Mucosa of rectum (tissue), 2 donors: ENCODE results near the gene NAT16.
"Not testable (repeated sequence)": the region's sequence is repeated elsewhere in the genome, so short reads cannot be mapped to it uniquely, and the experiment has no call there.

ENCODE experiments used
- H3K27ac ChIP-seq, 2 donors: one replicate each; pipeline ENCODE4 v1.7.0; 2013; ENCODE audit warnings: inconsistent platforms in 2 of 2, low read depth in 2 of 2, low read length in 2 of 2
- H3K27me3 ChIP-seq, 2 donors: one replicate each; pipeline ENCODE4 v1.7.0; 2013; ENCODE audit warnings: low read length in 2 of 2; ENCODE audit not compliant: control insufficient read depth in 2 of 2, insufficient read depth in 2 of 2
- H3K36me3 ChIP-seq, 2 donors: one replicate each; pipeline ENCODE4 v1.7.0; 2013; ENCODE audit warnings: low read length in 2 of 2; ENCODE audit not compliant: control insufficient read depth in 2 of 2, insufficient read depth in 2 of 2
- H3K4me1 ChIP-seq, 2 donors: one replicate each; pipeline ENCODE4 v1.7.0; 2013; ENCODE audit warnings: low read length in 2 of 2, mild to moderate bottlenecking in 1 of 2; ENCODE audit not compliant: control insufficient read depth in 2 of 2, insufficient read depth in 2 of 2
- H3K4me3 ChIP-seq, 2 donors: one replicate each; pipeline ENCODE4 v1.7.0; 2013; ENCODE audit warnings: low read length in 2 of 2
- H3K9ac ChIP-seq, 2 donors: one replicate each; pipeline ENCODE4 v1.7.0; 2013; ENCODE audit warnings: low read length in 2 of 2, low read depth in 1 of 2, mild to moderate bottlenecking in 1 of 2
- H3K9me3 ChIP-seq, 2 donors: one replicate each; pipeline ENCODE4 v1.7.0; 2013; ENCODE audit warnings: low read length in 2 of 2; ENCODE audit not compliant: control insufficient read depth in 2 of 2
- donor health status: healthy.
- donor health status: Normal muscosa, but diverticular disease.

Gene NAT16

DNA sequence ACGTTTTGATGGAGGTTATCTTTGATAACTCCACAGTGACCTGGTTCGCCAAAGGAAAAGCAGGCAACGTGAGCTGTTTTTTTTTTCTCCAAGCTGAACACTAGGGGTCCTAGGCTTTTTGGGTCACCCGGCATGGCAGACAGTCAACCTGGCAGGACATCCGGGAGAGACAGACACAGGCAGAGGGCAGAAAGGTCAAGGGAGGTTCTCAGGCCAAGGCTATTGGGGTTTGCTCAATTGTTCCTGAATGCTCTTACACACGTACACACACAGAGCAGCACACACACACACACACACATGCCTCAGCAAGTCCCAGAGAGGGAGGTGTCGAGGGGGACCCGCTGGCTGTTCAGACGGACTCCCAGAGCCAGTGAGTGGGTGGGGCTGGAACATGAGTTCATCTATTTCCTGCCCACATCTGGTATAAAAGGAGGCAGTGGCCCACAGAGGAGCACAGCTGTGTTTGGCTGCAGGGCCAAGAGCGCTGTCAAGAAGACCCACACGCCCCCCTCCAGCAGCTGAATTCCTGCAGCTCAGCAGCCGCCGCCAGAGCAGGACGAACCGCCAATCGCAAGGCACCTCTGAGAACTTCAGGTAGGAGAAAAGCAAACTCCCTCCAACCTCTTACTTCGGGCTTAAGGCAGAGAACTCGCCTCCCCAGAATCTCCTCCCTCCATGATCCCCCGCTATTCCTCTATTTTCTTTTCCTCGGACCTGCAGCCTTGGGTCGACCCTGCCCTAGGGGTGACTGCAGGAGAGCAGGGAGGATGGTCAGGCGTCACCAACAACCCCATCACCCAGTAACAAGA is 53.2 kb downstream of the NAT16 start, which contains the start of gene SERPINE1:
Gene SERPINE1, plus strand, starts transcription at position 454 of the 809 bp plus-strand sequence. CDS start 1,290 bp downstream, outside the sequence.
- H3K27ac ChIP-seq, result peak within 1 kb of the TSS; percentile 44 to 45
- H3K4me1 ChIP-seq, result peaks cover 8 to 17% of the 10 kb centered on the region in 2 donors
- no peaks in the 10 kb centered on the region for H3K9me3 ChIP-seq
- H3K4me3 ChIP-seq, result peak within 1 kb of the TSS in 1 of 2 donors; percentile 48
- H3K27me3 ChIP-seq, result peaks cover 0 to 3% of the 10 kb centered on the region in 2 donors
- no peak within 1 kb of the TSS for H3K9ac ChIP-seq
- H3K36me3 ChIP-seq, result no peaks in the 10 kb centered on the region

DNA sequence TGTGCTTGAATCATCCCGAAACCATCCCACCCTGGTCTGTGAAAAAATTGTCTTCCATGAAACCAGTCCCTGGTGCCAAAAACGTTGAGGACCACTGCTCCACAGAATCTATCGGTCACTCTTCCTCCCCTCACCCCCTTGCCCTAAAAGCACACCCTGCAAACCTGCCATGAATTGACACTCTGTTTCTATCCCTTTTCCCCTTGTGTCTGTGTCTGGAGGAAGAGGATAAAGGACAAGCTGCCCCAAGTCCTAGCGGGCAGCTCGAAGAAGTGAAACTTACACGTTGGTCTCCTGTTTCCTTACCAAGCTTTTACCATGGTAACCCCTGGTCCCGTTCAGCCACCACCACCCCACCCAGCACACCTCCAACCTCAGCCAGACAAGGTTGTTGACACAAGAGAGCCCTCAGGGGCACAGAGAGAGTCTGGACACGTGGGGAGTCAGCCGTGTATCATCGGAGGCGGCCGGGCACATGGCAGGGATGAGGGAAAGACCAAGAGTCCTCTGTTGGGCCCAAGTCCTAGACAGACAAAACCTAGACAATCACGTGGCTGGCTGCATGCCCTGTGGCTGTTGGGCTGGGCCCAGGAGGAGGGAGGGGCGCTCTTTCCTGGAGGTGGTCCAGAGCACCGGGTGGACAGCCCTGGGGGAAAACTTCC is 54.0 kb downstream of the NAT16 start:
- peaks cover 8 to 17% of the 10 kb centered on the region in 2 donors for H3K4me1 ChIP-seq
- no peak overlapping the region for H3K9ac ChIP-seq
- no peaks in the 10 kb centered on the region for H3K9me3 ChIP-seq
- H3K27me3 ChIP-seq, result peaks cover 0 to 3% of the 10 kb centered on the region in 2 donors
- H3K36me3 ChIP-seq, result no peaks in the 10 kb centered on the region
- H3K27ac ChIP-seq, result peak overlapping the region; percentile 44 to 45
- peak overlapping the region in 1 of 2 donors; percentile 48 for H3K4me3 ChIP-seq

DNA sequence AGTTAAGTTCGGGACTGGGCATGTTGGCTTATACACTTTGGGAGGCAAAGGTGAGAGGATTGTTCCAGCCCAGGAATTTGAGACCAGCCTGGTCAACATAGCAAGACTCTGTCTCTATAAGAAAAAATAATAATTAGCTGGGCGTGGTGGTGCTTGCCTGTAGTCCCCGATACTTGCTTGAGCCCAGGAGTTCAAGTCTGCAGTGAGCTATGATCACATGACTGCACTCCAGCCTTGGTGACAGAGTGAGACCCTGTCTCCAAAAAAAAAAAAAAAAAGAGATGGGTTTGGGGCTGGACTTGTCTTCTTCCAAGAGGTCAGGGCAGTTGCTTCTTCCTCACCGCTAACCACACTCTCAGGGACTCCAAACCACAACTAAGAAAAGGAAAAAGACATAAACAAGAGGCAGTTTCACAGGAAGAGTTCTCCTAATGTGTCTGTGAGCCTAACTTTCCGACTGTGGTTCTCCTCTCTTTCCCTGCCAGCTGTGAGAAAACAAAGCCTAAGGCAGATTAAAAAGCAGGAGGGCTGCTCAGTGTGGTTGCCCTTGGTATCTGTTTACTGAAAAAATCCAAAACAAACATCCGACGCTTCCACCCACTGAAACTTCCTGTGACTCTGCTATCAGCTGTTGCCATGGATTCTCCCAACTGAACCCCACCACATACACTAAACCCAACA is 55.6 kb downstream of the NAT16 start:
- Histone ChIP-seq H3K9ac (no peak overlapping the region), H3K27me3 (peaks cover 0 to 3% of the 10 kb centered on the region in 2 donors), H3K36me3 (no peaks in the 10 kb centered on the region), H3K27ac (peak overlapping the region; percentile 41 to 52), H3K9me3 (no peaks in the 10 kb centered on the region), H3K4me3 (no peak overlapping the region), H3K4me1 (peaks cover 8 to 17% of the 10 kb centered on the region in 2 donors)

DNA sequence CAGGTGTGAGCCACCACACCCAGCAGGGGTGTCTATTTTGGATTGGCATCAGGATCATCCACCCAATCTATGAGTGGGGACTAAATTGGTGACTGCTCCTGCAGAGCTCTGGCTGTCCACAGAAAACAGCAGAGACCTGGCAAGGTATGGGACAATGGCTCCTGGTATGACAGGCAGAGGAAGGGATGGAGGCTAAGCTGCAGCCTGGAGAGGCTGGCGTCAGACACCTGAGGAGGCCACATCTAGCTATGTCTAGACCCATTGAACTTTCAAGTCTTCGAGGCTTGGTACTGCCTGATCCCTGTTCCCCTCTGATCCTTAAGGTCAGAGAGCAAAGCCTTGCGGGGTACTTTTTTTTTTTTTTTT is 56.4 kb downstream of the NAT16 start:
- Histone ChIP-seq H3K9me3 (no peaks in the 10 kb centered on the region), H3K9ac (no peak overlapping the region), H3K27ac (no peak overlapping the region), H3K4me1 (peaks cover 8 to 17% of the 10 kb centered on the region in 2 donors), H3K36me3 (no peaks in the 10 kb centered on the region), H3K27me3 (peaks cover 0 to 3% of the 10 kb centered on the region in 2 donors), H3K4me3 (no peak overlapping the region)

DNA sequence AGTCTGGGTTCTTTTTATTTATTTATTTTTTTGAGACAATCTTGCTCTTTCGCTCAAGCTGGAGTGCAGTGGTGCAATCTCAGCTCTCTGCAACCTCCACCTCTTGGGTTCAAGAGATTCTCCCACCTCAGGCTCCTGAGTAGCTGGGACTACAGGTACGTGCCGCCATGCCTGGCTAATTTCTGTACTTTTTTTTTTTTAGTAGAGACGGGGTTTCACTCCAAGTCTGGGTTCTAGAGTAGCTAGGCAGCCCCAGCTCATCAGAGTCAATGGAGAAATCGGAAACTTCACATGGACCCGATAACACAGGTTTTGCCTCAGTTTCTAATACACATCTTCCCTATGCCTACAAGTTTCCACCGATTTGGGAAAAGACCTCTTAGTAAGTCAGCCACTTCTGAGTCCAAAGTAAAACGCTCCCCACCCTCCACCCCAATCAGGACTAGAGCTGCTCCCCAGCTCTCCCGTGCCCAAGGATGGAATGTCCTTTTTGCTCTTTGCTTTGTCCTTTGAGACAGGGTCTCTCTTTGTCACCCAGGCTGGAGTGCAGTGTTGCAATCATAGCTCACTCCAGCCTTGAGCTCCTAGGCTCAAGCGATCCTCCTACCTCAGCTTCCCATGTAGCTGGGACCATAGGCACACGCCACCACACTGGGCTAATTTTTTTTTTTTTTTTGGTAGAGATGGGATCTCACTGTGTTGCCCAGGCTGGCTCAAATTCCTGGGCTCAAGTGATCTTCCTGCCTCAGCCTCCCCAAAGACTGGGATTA is 57.0 kb downstream of the NAT16 start:
- Histone ChIP-seq H3K27me3 (peaks cover 0 to 3% of the 10 kb centered on the region in 2 donors), H3K4me1 (peaks cover 8 to 17% of the 10 kb centered on the region in 2 donors), H3K9me3 (no peaks in the 10 kb centered on the region), H3K4me3 (no peak overlapping the region), H3K9ac (no peak overlapping the region), H3K36me3 (no peaks in the 10 kb centered on the region), H3K27ac (peak overlapping the region; percentile 52 to 77)

DNA sequence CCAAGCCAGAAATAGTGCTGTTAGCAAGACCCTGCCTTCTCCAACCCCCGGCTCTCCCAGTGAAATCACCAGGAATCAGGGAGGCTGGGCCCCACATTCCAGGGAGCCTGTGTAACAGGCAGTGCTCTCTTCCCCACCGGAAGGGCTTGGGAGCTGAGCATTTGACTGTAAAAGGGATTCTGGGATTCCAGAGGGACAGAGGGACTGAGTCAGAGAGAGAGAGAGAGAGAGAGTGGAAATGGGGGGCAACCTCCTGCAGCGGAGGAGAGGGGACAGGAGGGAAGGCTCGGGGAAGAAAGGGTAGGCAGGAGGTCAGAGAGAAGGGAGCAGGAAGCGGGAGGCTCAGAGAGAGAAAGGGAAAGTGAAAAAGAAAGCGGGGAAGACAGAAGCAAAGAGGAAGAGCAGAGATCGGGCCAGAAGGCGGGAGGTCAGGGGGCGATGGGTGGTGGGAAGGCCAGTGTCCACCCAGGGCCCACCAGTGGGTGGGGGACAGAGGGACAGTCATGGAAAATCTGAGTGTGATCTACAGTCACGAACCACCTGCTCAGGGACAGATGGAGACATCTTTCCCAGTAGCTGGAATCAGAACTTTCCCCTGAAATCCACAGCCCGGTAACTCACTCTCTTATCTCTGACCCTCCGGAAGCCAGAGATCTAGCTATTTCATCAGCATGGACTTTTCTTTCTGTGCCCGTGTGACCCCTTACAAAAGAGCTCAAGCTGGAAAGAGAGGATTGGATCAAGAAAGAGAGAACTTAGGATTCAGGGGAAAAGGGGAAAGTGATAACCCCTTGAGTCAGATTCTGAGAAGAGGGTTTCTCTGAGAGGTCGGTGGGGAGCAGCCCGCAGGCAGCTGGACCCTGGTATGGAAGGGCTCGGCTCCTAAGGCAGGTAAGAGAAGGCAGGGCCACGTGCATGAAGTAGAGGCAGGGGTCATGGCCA is 57.8 kb downstream of the NAT16 start:
- H3K9ac ChIP-seq, result peak overlapping the region; percentile 44 to 49
- peaks cover 8 to 17% of the 10 kb centered on the region in 2 donors for H3K4me1 ChIP-seq

DNA sequence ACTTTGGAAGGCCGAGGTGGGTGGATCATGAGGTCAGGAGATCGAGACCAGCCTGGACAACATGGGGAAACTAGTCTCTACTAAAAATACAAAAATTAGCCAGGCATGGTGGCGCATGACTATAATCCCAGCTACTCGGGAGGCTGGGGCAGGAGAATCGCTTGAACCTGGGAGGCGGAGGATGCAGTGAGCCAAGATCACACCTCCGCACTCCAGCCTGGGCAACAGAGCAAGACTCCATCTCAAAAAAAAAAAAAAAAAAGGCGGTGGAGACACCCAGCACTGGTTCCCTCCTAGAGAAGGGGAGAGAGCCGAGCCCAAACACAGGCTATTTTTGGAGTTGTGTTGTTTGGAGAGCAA is 58.5 kb downstream of the NAT16 start:
- peak overlapping the region; percentile 52 to 77 for H3K27ac ChIP-seq
- not testable (repeated sequence) for H3K27me3 ChIP-seq, H3K36me3 ChIP-seq, H3K9me3 ChIP-seq, H3K4me3 ChIP-seq
- H3K9ac ChIP-seq, result peak overlapping the region in 1 of 2 donors; percentile 44
- peaks cover 8 to 15% of the 10 kb centered on the region in 2 donors for H3K4me1 ChIP-seq

More for the DNA sequence above, 57.8 kb downstream of the NAT16 start:
- H3K9me3 ChIP-seq, result no peaks in the 10 kb centered on the region
- H3K4me3 ChIP-seq, result peak overlapping the region; percentile 47 to 69
- peak overlapping the region; percentile 52 to 77 for H3K27ac ChIP-seq
- peaks cover 0 to 3% of the 10 kb centered on the region in 2 donors for H3K27me3 ChIP-seq
- no peaks in the 10 kb centered on the region for H3K36me3 ChIP-seq
